AG10803 (cell line): ENCODE results near the gene ETNK1.
"Not testable (repeated sequence)": the region's sequence is repeated elsewhere in the genome, so short reads cannot be mapped to it uniquely, and the experiment has no call there.

Source experiments
- DNase-seq: peaks from one replicate; pipeline ENCODE4 v3.0.0; 2010; ENCODE audit warnings: low read depth
- H3K4me3 ChIP-seq: 2 replicates; pipeline ENCODE4 v1.5.1; 2011; ENCODE audit warnings: mild to moderate bottlenecking, low read length, control low read depth
- CTCF ChIP-seq: conservative IDR thresholded peaks from 2 replicates; pipeline ENCODE4 v1.5.1; 2011; ENCODE audit warnings: mild to moderate bottlenecking, low read length, control low read depth, inconsistent platforms

Gene ETNK1

DNA sequence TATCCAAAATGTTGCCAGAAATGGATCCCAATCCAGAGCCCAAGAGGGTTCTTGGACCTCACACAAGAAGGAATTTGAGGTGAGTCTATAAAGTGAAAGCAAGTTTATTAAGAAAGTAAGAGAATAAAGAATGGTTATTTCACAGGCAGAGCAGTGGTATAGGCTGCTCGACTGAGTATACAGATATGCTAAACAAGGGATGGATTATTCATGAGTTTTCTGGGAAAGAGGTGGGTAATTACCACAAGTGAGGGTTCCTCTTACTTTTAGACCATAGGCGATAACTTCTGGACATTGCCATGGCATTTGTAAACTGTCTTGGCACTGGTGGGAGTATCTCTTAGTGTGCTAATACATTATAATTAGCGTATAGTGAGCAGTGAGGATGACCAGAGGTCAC, 73.6 kb downstream of the ETNK1 start:
- no peak for DNase-seq
- no peak overlapping the region for H3K4me3 ChIP-seq
- no peak for TF ChIP-seq CTCF

GRCh38 chr12:22699705-22700104, 74.7 kb downstream of the ETNK1 start:
- H3K4me3 ChIP-seq, DNase-seq: not testable (repeated sequence)

DNA sequence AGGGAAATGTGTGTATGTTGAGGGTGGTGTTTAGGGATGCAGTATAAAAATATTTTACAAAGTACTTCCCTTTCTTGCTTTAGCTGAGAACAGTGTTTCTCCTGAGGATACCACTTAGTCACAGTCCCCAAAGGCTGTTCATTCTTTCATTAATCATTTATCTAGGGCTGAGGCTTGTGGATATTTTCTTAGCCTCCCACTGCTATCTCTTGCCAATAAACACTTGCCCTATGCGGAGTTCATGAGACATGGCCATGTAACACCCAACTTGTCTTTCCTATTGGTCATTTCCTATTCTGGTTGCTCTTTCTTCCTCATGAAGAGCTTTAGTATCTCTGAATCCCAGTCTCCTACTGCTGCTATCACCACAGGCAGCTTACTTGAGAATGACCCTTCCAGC, 75.1 kb downstream of the ETNK1 start:
- no peak overlapping the region for H3K4me3 ChIP-seq
- no peak for DNase-seq
- no peak for TF ChIP-seq CTCF

DNA sequence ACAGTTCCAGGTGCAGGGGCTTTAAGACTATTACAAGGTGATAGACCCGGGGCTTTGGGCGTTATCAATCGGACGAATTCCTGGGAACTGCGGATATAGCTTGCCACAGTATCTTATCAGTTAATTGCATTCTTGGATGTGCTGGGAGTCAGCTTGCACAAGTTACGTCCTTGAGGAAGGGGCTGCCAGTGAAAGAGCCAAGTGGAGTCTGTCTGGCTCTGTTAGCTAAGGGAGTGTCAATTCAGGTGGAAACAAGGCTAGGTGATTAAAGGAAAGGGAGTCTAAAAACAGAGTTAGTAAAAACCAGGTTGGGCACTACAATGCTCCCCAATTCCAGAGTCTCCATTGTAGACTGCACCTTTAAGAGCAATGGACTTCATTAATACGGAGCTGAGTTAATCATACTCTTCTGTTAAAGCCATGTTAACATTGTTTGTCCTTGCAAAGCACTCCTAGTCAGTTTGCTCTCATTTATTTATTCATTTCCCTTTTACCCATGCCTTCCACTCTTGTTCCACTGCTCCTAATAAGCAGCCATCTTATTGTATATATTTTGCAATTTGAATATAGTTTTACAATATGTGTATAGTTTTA, 76.3 kb downstream of the ETNK1 start:
- DNase-seq, H3K4me3 ChIP-seq: not testable (repeated sequence)

- no peak overlapping the region for H3K4me3 ChIP-seq
- DNase-seq, result peak; percentile 20
- no peak for TF ChIP-seq CTCF
These were observed 77.7 kb downstream of the ETNK1 start for GRCh38 chr12:22702690-22703089.

DNA sequence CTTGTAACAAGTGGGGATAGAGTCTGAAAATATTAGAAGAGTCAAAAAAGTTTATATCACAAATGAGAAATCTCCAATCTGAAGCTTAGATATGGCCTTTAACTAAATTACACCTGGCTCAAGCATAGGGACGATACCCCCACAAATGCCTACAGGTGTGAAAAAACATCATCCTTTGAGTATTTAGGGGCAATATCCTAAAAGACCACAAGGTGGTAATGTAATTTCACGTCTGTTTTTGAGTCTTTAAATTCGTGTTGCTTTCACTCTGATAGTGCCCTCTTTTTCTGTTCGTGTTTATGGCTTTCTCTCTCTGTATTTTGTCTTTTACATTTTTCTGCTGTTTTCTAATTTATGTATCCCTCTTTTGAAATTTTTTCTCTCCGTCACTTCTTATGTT, 84.3 kb downstream of the ETNK1 start:
- DNase-seq, result peak; percentile 32
- H3K4me3 ChIP-seq, result no peak overlapping the region
- peak; percentile 63 for TF ChIP-seq CTCF

GRCh38 chr12:22712083-22712482, 87.1 kb downstream of the ETNK1 start:
- no peak overlapping the region for H3K4me3 ChIP-seq
- TF ChIP-seq CTCF, result no peak
- no peak for DNase-seq

- H3K4me3 ChIP-seq, result no peak overlapping the region
- DNase-seq, result no peak
- no peak for TF ChIP-seq CTCF
These were observed 90.3 kb downstream of the ETNK1 start for GRCh38 chr12:22715254-22715653.
